HFF-Myc (cell line): ENCODE data around the gene RBM38.

ENCODE experiments used
- DNase-seq: peaks from one replicate; pipeline ENCODE4 v3.0.0-alpha.2; 2011; ENCODE audit warnings: low read depth; ENCODE audit errors: extremely low read depth
- H3K4me3 ChIP-seq: replicated peaks from 2 replicates; pipeline ENCODE4 v1.5.1; 2011; ENCODE audit warnings: low read depth, mild to moderate bottlenecking, control low read depth, low read length
- TF ChIP-seq, protein P1 (sequence below): IDR thresholded peaks from 2 replicates; pipeline ENCODE4 v1.5.1; 2012; ENCODE audit warnings: mild to moderate bottlenecking, low read depth, low read length, control low read depth; ENCODE audit errors: missing control alignments

Gene RBM38

DNA sequence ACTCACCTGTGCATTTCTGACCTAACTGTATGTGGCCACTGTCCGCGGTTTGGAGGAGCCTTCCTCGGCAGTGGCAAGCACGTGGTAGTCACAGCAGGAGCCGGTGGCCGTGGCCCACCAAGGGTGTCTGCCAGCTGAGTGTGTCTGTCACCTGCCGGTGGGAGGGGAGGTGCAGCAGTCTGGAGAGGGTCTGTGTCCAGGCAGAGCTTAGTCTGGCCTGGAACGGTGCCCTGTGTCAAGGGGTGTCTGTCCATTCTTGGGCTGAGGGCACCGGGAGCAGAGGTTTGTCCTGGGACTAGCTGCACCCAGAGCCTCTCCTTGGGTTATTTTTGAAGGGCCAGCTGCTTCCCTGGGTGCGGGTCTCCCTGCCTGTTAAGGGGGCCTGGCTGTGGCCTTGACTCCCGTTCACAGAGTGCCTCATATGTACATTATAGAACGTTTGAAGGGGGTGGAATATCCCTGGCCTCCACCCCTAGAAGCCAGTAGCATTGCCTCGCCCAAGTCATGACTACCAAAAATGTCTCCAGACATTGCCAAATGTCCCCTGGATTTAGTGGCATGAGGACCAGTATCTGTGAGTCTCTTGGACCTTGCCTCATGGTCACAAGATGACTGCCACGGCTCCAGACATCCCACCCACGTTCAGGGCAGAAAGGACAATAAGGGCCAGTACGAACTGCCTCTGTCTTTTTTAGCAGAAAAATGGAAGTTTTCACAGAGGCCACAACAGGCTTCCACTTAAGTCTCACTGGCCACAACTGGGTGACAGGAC is 5.2 kb downstream of the RBM38 start:
- no peak overlapping the region for H3K4me3 ChIP-seq
- no peak for DNase-seq
- TF ChIP-seq, protein P1, sequence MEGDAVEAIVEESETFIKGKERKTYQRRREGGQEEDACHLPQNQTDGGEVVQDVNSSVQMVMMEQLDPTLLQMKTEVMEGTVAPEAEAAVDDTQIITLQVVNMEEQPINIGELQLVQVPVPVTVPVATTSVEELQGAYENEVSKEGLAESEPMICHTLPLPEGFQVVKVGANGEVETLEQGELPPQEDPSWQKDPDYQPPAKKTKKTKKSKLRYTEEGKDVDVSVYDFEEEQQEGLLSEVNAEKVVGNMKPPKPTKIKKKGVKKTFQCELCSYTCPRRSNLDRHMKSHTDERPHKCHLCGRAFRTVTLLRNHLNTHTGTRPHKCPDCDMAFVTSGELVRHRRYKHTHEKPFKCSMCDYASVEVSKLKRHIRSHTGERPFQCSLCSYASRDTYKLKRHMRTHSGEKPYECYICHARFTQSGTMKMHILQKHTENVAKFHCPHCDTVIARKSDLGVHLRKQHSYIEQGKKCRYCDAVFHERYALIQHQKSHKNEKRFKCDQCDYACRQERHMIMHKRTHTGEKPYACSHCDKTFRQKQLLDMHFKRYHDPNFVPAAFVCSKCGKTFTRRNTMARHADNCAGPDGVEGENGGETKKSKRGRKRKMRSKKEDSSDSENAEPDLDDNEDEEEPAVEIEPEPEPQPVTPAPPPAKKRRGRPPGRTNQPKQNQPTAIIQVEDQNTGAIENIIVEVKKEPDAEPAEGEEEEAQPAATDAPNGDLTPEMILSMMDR = no peak

DNA sequence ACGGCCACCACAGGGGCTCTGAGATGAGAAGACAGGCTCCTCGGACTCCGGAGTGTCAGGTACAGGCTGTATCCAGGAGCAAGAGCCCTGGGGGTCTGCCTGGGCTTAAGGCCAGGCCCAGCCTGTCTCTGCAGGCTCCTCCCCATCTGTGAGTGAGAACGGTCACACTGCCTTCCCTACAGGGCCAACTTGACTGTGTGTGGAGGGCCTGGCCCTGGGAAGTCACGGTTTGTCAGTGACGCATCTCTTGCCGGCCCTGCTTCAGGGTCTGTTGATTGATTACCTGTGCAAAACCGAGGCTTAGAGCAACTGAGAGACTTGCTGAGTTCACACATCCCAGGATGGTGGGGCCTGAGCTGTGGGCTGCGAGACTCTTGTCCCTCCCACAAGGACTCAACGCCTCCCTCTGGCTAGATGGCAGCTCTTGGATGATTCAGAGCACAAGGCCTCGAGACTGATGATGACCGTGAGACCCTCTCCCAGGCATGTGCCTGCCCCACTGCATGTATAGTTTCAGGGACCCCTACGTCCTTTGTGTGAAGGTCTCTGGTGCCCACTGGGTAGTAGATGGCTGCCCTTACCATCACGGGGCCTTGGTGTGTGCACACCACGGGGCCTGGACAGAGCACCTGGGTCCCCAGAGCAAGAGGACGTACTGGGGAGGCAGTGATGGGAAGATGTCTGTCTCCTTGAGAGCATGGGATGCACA is 5.9 kb downstream of the RBM38 start:
- TF ChIP-seq, protein P1 = no peak
- no peak overlapping the region for H3K4me3 ChIP-seq
- no peak for DNase-seq

DNA sequence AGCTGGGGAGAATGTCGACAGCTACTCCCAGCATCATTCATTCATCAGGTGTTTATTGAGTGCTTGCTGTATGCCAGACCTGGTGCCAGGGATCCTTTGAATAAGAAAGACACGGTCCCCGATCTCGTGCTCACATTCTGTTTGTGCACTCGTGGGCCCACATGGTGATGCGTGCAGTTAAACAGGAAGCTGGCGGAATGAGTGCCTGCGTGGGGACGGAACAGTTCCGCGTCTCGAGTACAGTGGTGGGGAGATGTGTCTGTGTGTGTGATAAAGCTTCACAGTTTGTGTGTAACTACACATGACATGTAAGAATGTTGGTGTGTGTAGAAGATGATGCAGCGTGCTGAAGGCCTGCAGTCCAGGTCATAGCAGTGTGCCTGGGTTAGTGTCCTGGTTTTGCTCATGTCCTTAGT is 6.5 kb downstream of the RBM38 start:
- no peak overlapping the region for H3K4me3 ChIP-seq
- TF ChIP-seq, protein P1 = no peak

DNA sequence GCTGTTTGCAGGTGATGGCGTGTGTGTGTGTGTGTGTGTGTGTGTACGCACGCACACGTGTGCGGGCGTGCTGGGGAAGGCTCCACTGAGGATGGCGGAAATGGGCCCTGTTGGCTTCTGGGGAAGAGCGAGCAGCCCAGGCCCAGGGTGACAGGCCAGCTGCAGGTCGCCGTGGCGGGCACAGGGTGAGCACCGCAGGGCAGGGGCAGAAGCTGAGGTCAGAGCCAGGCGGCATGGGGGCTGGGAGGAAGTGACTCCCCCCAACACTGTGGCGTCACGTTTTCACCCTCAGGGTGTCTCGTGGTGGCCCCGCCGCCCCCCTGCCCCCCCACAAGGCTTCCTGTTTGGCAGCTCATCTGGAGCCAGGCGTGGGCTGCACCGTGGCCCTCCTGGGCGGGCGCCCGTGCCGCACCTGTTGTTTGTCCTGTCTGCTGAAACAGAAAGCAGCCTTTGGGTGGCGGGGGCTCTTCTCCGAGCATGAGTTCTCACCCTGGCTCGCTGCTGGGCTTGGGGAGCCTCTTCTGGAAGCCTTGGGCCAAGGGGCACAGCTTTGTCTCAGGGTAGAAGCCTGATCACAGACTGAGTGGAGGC is 7.1 kb downstream of the RBM38 start:
- H3K4me3 ChIP-seq = no peak overlapping the region
- TF ChIP-seq, protein P1 = no peak
- DNase-seq = no peak

More for the DNA sequence above, 6.5 kb downstream of the RBM38 start:
- no peak for DNase-seq

DNA sequence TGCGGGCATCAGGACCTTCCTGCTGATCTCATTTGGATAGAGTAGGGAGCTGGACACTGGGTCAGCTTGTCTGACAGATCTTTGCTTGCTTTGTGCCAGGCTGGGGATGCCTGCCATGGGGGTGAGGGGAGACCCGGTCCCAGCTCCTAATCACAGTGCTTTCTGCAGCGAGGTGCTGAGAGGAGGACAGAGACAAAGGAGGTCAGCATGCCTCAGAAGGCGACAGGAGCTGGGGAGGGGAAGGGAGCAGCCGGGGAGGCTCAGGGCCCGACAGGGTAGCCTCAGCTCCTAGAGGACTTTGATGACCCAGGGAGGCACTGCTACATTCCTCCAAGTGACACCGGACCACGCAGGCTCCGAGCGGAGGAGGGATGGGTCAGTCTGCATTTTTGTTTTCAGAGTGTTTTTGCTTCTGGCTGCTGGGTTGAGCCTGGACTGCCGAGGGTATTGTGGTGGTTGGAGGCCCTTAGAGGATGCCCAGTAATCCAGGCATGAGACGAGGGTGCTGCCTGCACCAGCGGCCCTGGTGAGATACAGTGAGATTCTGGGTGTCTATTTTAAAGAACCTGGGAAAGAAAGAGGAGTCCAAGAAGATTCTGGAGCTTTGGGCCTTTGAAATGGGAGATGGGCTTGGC is 7.8 kb downstream of the RBM38 start:
- no peak overlapping the region for H3K4me3 ChIP-seq
- TF ChIP-seq, protein P1 = no peak
- no peak for DNase-seq

DNA sequence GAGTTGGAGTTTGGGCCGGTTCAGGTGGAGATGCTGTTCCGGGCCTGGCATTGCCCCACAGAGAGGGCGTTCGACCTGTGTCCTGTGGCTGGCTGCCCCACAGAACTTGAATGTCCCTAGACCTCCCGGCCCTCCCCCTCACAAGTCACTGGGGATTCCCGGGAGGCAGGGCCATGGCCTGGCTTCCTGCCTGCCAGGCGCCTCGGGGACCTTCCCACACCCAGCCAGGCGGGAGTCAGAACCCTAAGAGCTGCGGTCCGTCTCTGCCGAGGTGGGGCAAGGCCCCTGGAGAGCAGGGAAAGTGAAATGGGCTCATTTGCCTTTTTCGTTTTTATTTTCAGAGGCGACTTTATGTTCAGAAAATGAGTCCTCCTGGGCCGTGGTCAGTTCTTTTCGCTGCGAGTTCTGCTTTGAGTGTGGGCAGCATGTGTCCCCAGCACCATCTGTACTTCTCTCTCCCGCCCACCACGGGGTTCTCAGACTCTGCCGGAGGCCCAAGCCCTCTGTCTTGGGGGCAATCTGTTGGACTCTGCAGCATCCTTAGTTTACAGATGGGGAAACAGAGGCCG is 8.5 kb downstream of the RBM38 start:
- TF ChIP-seq, protein P1 = no peak
- no peak overlapping the region for H3K4me3 ChIP-seq
- DNase-seq = no peak
